K562 (cell line): Measurements from ENCODE around the gene CFL1. TPM values are rescaled to one million over a fixed set of nuclear protein-coding genes. Genes with fewer than 3 reads are reported as not detected.

Experiments used
- ARID1B ChIP-seq: fragments of 450-650 bp; IDR thresholded peaks from 2 replicates; pipeline ENCODE4 v1.6.1; 2016; ENCODE audit warnings: antibody characterized with exemption, mild to moderate bottlenecking, inconsistent platforms
- CCAR2 ChIP-seq: fragments of 200-400 bp; formaldehyde crosslinking; IDR thresholded peaks from 2 replicates; pipeline ENCODE4 v1.6.1; 2017; ENCODE audit warnings: mild to moderate bottlenecking, low read depth, low read length
- ETV5 ChIP-seq: sonication (generic); formaldehyde crosslinking; IDR thresholded peaks from 2 replicates; pipeline ENCODE4 v1.4.0; 2020; ENCODE audit warnings: low read depth, mild to moderate bottlenecking, missing genetic modification reagents
- KAT2B ChIP-seq: IDR thresholded peaks from one replicate; pipeline ENCODE4 v1.6.1; 2012; ENCODE audit warnings: low read depth, mild to moderate bottlenecking, control low read depth, inconsistent platforms, low read length, moderate library complexity
- SMARCA4 ChIP-seq: fragments of 450-650 bp; IDR thresholded peaks from 2 replicates; pipeline ENCODE4 v1.6.1; 2016
- ZNF507 ChIP-seq: conservative IDR thresholded peaks from 2 replicates; pipeline ENCODE4 v1.6.1; 2017; ENCODE audit warnings: missing genetic modification characterization, missing compliant biosample characterization
- polyA plus RNA-seq, 8 experiments: library from polyadenylated mRNA; depleted of rRNA in 4 of 8; stranded (reverse) in 5 of 8; unstranded in 3 of 8; fragments of >200 nt; fragmentation: Nextera tagmentation in 2 of 8; fragmentation: Illumina TruSeq in 1 of 8; extraction: Ambion mirVana in 2 of 8; extraction: Trizol in 1 of 8; gene quantifications; 2 replicates each; pipeline versions ENCODE4 v1.2.1 to v1.2.3, GENCODE V29; 2011 to 2014; ENCODE audit warnings: inconsistent platforms in 1 of 8, missing spikeins in 1 of 8
- total RNA-seq, 7 experiments: library from RNA; depleted of rRNA in 6 of 7; stranded (reverse); fragments of >200 nt in 6 of 7; fragmentation: Illumina TruSeq in 2 of 7; extraction: Trizol in 2 of 7; gene quantifications; 2 replicates each; pipeline versions ENCODE4 v1.2.1 to v1.2.3, GENCODE V29; 2011 to 2021; ENCODE audit warnings: low replicate concordance in 1 of 7
- TF ChIP-seq, protein P1 (sequence below): fragments of 450-650 bp; IDR thresholded peaks from 2 replicates; pipeline ENCODE4 v1.6.1; 2016; ENCODE audit warnings: mild to moderate bottlenecking, moderate library complexity
- TF ChIP-seq, protein P2 (sequence below): fragments of 200-400 bp; formaldehyde crosslinking; IDR thresholded peaks from 2 replicates; pipeline ENCODE4 v1.6.1; 2017; ENCODE audit warnings: mild to moderate bottlenecking, low read depth, low read length, moderate library complexity
- TF ChIP-seq, protein P3 (sequence below): IDR thresholded peaks from 2 replicates; pipeline ENCODE4 v1.6.1; 2016; ENCODE audit warnings: missing genetic modification characterization, missing compliant biosample characterization

CFL1 gene
- total and polyA plus RNA-seq, 9 of the 15 experiments (the other 6 are each of a cell fraction or from before 2014, with no cell fraction given) = 105 to 1,101 (median 859) TPM

DNA sequence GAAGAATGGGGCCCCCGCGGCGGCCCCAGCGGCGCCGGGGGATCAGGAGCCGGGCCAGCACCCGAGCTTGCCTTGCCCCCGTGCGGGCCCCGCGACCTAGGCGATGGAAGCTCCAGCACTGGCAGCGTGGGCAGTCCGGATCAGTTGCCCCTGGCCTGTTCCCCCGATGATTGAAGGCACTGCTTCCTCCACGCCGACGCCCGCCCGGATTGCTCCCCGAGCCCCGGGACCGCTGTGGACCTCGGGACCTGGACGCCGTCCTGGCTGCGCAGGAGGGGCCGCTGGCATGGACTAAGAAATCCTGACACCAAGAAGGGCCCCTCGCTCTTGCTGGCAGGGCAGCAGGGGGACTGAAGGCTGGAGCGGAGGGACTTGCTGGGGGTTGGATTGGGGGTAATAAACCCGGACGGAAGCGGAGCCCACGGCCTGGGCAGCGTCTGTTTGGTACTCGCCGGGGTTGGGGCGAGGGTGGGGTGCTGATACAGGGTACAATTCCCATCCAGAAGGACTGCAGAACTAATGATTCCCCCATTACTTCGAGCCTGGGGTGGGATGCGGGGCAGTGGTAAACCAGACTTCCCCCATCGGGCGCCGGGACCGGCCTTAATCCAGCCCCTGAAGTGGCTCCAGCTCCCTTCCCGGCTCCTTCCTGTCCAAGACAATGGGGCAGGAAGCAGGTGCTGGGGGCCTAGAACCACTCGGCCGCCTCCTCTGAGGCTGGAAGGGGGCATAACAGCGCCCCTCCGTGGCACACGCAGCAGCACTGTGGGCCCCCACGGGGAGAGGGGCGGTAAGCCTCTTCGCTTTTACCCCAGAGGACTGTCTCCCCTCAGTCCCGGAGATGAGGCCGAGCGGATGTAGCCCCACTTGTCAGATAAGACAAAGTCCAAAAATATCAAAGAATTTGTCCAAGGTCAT, 33.5 kb upstream of the CFL1 start (continued):
- TF ChIP-seq, protein P1, sequence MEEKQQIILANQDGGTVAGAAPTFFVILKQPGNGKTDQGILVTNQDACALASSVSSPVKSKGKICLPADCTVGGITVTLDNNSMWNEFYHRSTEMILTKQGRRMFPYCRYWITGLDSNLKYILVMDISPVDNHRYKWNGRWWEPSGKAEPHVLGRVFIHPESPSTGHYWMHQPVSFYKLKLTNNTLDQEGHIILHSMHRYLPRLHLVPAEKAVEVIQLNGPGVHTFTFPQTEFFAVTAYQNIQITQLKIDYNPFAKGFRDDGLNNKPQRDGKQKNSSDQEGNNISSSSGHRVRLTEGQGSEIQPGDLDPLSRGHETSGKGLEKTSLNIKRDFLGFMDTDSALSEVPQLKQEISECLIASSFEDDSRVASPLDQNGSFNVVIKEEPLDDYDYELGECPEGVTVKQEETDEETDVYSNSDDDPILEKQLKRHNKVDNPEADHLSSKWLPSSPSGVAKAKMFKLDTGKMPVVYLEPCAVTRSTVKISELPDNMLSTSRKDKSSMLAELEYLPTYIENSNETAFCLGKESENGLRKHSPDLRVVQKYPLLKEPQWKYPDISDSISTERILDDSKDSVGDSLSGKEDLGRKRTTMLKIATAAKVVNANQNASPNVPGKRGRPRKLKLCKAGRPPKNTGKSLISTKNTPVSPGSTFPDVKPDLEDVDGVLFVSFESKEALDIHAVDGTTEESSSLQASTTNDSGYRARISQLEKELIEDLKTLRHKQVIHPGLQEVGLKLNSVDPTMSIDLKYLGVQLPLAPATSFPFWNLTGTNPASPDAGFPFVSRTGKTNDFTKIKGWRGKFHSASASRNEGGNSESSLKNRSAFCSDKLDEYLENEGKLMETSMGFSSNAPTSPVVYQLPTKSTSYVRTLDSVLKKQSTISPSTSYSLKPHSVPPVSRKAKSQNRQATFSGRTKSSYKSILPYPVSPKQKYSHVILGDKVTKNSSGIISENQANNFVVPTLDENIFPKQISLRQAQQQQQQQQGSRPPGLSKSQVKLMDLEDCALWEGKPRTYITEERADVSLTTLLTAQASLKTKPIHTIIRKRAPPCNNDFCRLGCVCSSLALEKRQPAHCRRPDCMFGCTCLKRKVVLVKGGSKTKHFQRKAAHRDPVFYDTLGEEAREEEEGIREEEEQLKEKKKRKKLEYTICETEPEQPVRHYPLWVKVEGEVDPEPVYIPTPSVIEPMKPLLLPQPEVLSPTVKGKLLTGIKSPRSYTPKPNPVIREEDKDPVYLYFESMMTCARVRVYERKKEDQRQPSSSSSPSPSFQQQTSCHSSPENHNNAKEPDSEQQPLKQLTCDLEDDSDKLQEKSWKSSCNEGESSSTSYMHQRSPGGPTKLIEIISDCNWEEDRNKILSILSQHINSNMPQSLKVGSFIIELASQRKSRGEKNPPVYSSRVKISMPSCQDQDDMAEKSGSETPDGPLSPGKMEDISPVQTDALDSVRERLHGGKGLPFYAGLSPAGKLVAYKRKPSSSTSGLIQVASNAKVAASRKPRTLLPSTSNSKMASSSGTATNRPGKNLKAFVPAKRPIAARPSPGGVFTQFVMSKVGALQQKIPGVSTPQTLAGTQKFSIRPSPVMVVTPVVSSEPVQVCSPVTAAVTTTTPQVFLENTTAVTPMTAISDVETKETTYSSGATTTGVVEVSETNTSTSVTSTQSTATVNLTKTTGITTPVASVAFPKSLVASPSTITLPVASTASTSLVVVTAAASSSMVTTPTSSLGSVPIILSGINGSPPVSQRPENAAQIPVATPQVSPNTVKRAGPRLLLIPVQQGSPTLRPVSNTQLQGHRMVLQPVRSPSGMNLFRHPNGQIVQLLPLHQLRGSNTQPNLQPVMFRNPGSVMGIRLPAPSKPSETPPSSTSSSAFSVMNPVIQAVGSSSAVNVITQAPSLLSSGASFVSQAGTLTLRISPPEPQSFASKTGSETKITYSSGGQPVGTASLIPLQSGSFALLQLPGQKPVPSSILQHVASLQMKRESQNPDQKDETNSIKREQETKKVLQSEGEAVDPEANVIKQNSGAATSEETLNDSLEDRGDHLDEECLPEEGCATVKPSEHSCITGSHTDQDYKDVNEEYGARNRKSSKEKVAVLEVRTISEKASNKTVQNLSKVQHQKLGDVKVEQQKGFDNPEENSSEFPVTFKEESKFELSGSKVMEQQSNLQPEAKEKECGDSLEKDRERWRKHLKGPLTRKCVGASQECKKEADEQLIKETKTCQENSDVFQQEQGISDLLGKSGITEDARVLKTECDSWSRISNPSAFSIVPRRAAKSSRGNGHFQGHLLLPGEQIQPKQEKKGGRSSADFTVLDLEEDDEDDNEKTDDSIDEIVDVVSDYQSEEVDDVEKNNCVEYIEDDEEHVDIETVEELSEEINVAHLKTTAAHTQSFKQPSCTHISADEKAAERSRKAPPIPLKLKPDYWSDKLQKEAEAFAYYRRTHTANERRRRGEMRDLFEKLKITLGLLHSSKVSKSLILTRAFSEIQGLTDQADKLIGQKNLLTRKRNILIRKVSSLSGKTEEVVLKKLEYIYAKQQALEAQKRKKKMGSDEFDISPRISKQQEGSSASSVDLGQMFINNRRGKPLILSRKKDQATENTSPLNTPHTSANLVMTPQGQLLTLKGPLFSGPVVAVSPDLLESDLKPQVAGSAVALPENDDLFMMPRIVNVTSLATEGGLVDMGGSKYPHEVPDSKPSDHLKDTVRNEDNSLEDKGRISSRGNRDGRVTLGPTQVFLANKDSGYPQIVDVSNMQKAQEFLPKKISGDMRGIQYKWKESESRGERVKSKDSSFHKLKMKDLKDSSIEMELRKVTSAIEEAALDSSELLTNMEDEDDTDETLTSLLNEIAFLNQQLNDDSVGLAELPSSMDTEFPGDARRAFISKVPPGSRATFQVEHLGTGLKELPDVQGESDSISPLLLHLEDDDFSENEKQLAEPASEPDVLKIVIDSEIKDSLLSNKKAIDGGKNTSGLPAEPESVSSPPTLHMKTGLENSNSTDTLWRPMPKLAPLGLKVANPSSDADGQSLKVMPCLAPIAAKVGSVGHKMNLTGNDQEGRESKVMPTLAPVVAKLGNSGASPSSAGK = no peak
- TF ChIP-seq ETV5 (CRISPR knock-in tag) = peak; percentile 79
- TF ChIP-seq ZNF507 (tag) = no peak
- TF ChIP-seq CCAR2 = no peak
- no peak; the same call in 1 of the 2 replicates for TF ChIP-seq SMARCA4
- TF ChIP-seq, protein P2, sequence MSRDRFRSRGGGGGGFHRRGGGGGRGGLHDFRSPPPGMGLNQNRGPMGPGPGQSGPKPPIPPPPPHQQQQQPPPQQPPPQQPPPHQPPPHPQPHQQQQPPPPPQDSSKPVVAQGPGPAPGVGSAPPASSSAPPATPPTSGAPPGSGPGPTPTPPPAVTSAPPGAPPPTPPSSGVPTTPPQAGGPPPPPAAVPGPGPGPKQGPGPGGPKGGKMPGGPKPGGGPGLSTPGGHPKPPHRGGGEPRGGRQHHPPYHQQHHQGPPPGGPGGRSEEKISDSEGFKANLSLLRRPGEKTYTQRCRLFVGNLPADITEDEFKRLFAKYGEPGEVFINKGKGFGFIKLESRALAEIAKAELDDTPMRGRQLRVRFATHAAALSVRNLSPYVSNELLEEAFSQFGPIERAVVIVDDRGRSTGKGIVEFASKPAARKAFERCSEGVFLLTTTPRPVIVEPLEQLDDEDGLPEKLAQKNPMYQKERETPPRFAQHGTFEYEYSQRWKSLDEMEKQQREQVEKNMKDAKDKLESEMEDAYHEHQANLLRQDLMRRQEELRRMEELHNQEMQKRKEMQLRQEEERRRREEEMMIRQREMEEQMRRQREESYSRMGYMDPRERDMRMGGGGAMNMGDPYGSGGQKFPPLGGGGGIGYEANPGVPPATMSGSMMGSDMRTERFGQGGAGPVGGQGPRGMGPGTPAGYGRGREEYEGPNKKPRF = no peak
- TF ChIP-seq, protein P3, sequence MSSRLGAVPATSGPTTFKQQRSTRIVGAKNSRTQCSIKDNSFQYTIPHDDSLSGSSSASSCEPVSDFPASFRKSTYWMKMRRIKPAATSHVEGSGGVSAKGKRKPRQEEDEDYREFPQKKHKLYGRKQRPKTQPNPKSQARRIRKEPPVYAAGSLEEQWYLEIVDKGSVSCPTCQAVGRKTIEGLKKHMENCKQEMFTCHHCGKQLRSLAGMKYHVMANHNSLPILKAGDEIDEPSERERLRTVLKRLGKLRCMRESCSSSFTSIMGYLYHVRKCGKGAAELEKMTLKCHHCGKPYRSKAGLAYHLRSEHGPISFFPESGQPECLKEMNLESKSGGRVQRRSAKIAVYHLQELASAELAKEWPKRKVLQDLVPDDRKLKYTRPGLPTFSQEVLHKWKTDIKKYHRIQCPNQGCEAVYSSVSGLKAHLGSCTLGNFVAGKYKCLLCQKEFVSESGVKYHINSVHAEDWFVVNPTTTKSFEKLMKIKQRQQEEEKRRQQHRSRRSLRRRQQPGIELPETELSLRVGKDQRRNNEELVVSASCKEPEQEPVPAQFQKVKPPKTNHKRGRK (tag) = no peak
- peak; percentile 36 for TF ChIP-seq ARID1B
- TF ChIP-seq KAT2B = no peak
